ENCODE data around the gene ZNF335. TPM values are rescaled to one million over a fixed set of nuclear protein-coding genes. Genes with fewer than 3 reads are reported as not detected.

The ZNF335 gene
- total and polyA plus RNA-seq, 2 experiments from 2014 or later, result 6.9 to 10.8 TPM

DNA sequence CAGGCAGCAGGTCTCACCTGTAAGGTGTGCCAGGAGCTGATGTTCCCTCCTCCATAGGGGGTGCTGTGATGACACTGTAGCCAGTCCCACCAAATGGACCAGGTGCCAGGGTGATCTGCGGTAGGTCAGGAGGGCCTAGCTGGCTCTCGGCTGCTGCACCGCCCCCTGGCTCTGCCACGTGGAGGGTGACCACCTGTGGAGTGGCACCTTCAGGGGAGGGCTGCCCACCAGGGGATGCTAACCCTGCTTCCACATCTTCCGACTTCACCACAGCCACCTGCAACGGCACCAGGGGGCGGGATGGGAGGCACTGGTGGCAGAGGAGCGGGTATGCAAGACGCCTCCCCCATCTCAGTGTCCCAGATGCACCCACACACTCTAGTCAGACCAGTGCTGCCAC, 18.3 kb downstream of the ZNF335 start:
- H3K4me1 ChIP-seq (ENCODE audit: insufficient read depth), result no peaks in the 10 kb centered on the region
- no peaks in the 10 kb centered on the region for H3K79me2 ChIP-seq (ENCODE audit: insufficient read depth)
- peaks cover 15% of the 10 kb centered on the region; the same call in 1 of the 2 replicates for H3K36me3 ChIP-seq (ENCODE audit: low read depth)
- H3K9me2 ChIP-seq (ENCODE audit: insufficient read depth), result no peaks in the 10 kb centered on the region
- H3F3A ChIP-seq (ENCODE audit: insufficient read depth), result no peaks in the 10 kb centered on the region
- H3K27ac ChIP-seq, result no peak overlapping the region
- no peak overlapping the region for H3K4me2 ChIP-seq (ENCODE audit: unreplicated experiment)
- H4K20me1 ChIP-seq (ENCODE audit: insufficient read depth), result no peaks in the 10 kb centered on the region
- no peaks in the 10 kb centered on the region for H3K9me3 ChIP-seq (ENCODE audit: low read depth)
- no peak for DNase-seq
- no peaks in the 10 kb centered on the region for H3K27me3 ChIP-seq (replicated peaks; ENCODE audit: insufficient read depth)
- no peak overlapping the region for H3K9ac ChIP-seq
- 92 to 94% methylated on average over 6 to 9 of the region's 9 CpGs for WGBS, 2 experiments (ENCODE audit: low coverage in 1 of 2, low lambda C conversion rate in 2 of 2, missing lambda C conversion rate in 2 of 2)
- no peak overlapping the region for H2AFZ ChIP-seq
- H3K4me3 ChIP-seq, result no peak overlapping the region
- TF ChIP-seq EZH2 (IDR thresholded peaks at IDR 0.05; ENCODE audit: insufficient read depth, poor library complexity, severe bottlenecking) (no peak), EZH2phosphoT487 (IDR thresholded peaks at IDR 0.05; ENCODE audit: insufficient read depth, low read depth) (no peak)
- in situ Hi-C loops (cut with MboI), result loop anchor here (10.0 kb wide), 1 partner anchor 129 kb away; the partner anchor contains the start of gene TNNC2

GRCh38 chr20:45952861-45953260, 19.1 kb downstream of the ZNF335 start:
- H3K36me3 ChIP-seq (ENCODE audit: low read depth), result peaks cover 11% of the 10 kb centered on the region; the same call in 1 of the 2 replicates
- no peaks in the 10 kb centered on the region for H3K9me3 ChIP-seq (ENCODE audit: low read depth)
- no peak for DNase-seq
- no peak for TF ChIP-seq EZH2phosphoT487 (IDR thresholded peaks at IDR 0.05; ENCODE audit: insufficient read depth, low read depth)
- no peak for TF ChIP-seq EZH2 (IDR thresholded peaks at IDR 0.05; ENCODE audit: insufficient read depth, poor library complexity, severe bottlenecking)
- H3K4me3 ChIP-seq, result no peak overlapping the region
- H3K27me3 ChIP-seq (replicated peaks; ENCODE audit: insufficient read depth), result no peaks in the 10 kb centered on the region
- H3K27ac ChIP-seq, result no peak overlapping the region
- H3K79me2 ChIP-seq (ENCODE audit: insufficient read depth), result no peaks in the 10 kb centered on the region
- H3F3A ChIP-seq (ENCODE audit: insufficient read depth), result no peaks in the 10 kb centered on the region
- 87 to 91% methylated on average over 5 of the region's 5 CpGs for WGBS, 2 experiments (ENCODE audit: low coverage in 1 of 2, low lambda C conversion rate in 2 of 2, missing lambda C conversion rate in 2 of 2)
- in situ Hi-C loops (cut with MboI), result loop anchor here (10.0 kb wide), 1 partner anchor 128 kb away; the partner anchor contains the start of gene TNNC2
- no peak overlapping the region for H3K9ac ChIP-seq
- H3K9me2 ChIP-seq (ENCODE audit: insufficient read depth), result no peaks in the 10 kb centered on the region
- H3K4me2 ChIP-seq (ENCODE audit: unreplicated experiment), result no peak overlapping the region
- H4K20me1 ChIP-seq (ENCODE audit: insufficient read depth), result no peaks in the 10 kb centered on the region
- no peak overlapping the region for H2AFZ ChIP-seq
- no peaks in the 10 kb centered on the region for H3K4me1 ChIP-seq (ENCODE audit: insufficient read depth)

- WGBS, 2 experiments (ENCODE audit: low coverage in 1 of 2, low lambda C conversion rate in 2 of 2, missing lambda C conversion rate in 2 of 2), result 85 to 88% methylated on average over 19 of the region's 19 CpGs
- no peak for DNase-seq
- H3K36me3 ChIP-seq (ENCODE audit: low read depth), result peaks cover 11% of the 10 kb centered on the region; the same call in 1 of the 2 replicates
These were observed 19.8 kb downstream of the ZNF335 start for GRCh38 chr20:45951925-45952834.

GRCh38 chr20:45950330-45950646, 21.7 kb downstream of the ZNF335 start:
- 72 to 77% methylated on average over 9 of the region's 9 CpGs for WGBS, 2 experiments (ENCODE audit: low coverage in 1 of 2, low lambda C conversion rate in 2 of 2, missing lambda C conversion rate in 2 of 2)
- in situ Hi-C loops (cut with MboI), result loop anchor here (10.0 kb wide), 1 partner anchor 125 kb away; the partner anchor contains the start of gene TNNC2
- TF ChIP-seq EZH2phosphoT487 (IDR thresholded peaks at IDR 0.05; ENCODE audit: insufficient read depth, low read depth) (no peak), EZH2 (IDR thresholded peaks at IDR 0.05; ENCODE audit: insufficient read depth, poor library complexity, severe bottlenecking) (no peak)
- Histone ChIP-seq H3K9me2 (ENCODE audit: insufficient read depth) (no peaks in the 10 kb centered on the region), H3K4me3 (no peak overlapping the region), H3K4me2 (ENCODE audit: unreplicated experiment) (no peak overlapping the region), H3K9me3 (ENCODE audit: low read depth) (no peaks in the 10 kb centered on the region), H3K27ac (no peak overlapping the region), H3K79me2 (ENCODE audit: insufficient read depth) (no peaks in the 10 kb centered on the region), H2AFZ (no peak overlapping the region), H3K9ac (no peak overlapping the region), H3F3A (ENCODE audit: insufficient read depth) (peaks cover 11% of the 10 kb centered on the region; the same call in 1 of the 2 replicates), H3K4me1 (ENCODE audit: insufficient read depth) (peaks cover 8% of the 10 kb centered on the region; the same call in 1 of the 2 replicates), H3K27me3 (replicated peaks; ENCODE audit: insufficient read depth) (no peaks in the 10 kb centered on the region), H4K20me1 (ENCODE audit: insufficient read depth) (no peaks in the 10 kb centered on the region), H3K36me3 (ENCODE audit: low read depth) (peaks cover 19% of the 10 kb centered on the region; the same call in 1 of the 2 replicates)
- DNase-seq, result no peak

More at GRCh38 chr20:45951925-45952834, 19.8 kb downstream of the ZNF335 start:
- Histone ChIP-seq H3K27me3 (replicated peaks; ENCODE audit: insufficient read depth) (no peaks in the 10 kb centered on the region), H3K9me3 (ENCODE audit: low read depth) (no peaks in the 10 kb centered on the region), H3K4me1 (ENCODE audit: insufficient read depth) (no peaks in the 10 kb centered on the region), H3K4me2 (ENCODE audit: unreplicated experiment) (no peak overlapping the region), H3K27ac (no peak overlapping the region), H3K79me2 (ENCODE audit: insufficient read depth) (no peaks in the 10 kb centered on the region), H3K9me2 (ENCODE audit: insufficient read depth) (no peaks in the 10 kb centered on the region), H3K9ac (no peak overlapping the region), H3K4me3 (no peak overlapping the region), H3F3A (ENCODE audit: insufficient read depth) (no peaks in the 10 kb centered on the region), H2AFZ (no peak overlapping the region), H4K20me1 (ENCODE audit: insufficient read depth) (no peaks in the 10 kb centered on the region)
- in situ Hi-C loops (cut with MboI), result loop anchor here (10.0 kb wide), 1 partner anchor 127 kb away; the partner anchor contains the start of gene TNNC2
- TF ChIP-seq EZH2phosphoT487 (IDR thresholded peaks at IDR 0.05; ENCODE audit: insufficient read depth, low read depth) (no peak), EZH2 (IDR thresholded peaks at IDR 0.05; ENCODE audit: insufficient read depth, poor library complexity, severe bottlenecking) (no peak)
